Vagina (tissue), 2 donors: ENCODE results near the gene BRSK2. TPM values are rescaled to one million over a fixed set of nuclear protein-coding genes. Genes with fewer than 3 reads are reported as not detected.

ENCODE experiments used
- DNase-seq, 2 donors: peaks; one replicate each; pipeline ENCODE4 v3.0.0-alpha.2; 2017; ENCODE audit errors: extremely low spot score in 2 of 2
- H3K27ac ChIP-seq: fragments of 200-600 bp; sonication (generic); one replicate; pipeline ENCODE4 v1.5.1; 2019
- H3K27me3 ChIP-seq: fragments of 200-600 bp; sonication (generic); one replicate; pipeline ENCODE4 v1.5.1; 2019
- H3K36me3 ChIP-seq, 2 donors: fragments of 200-600 bp; sonication (generic); one replicate each; pipeline ENCODE4 v1.5.1; 2017 to 2019
- H3K4me1 ChIP-seq: fragments of 200-600 bp; sonication (generic); one replicate; pipeline ENCODE4 v1.5.1; 2019
- H3K4me3 ChIP-seq, 2 donors: fragments of 200-600 bp; sonication (generic); 1 replicate in 1 of 2; 2 replicates in 1 of 2; pipeline ENCODE4 v1.5.1; 2016 to 2019
- H3K9me3 ChIP-seq: fragments of 200-600 bp; sonication (generic); one replicate; pipeline ENCODE4 v1.5.1; 2019
- CTCF ChIP-seq, 3 experiments: fragments of 450-650 bp in 2 of 3; fragments of 200-600 bp in 1 of 3; sonication (generic) in 1 of 3; IDR thresholded peaks; one replicate each; pipeline ENCODE4 v1.5.1; 2017 to 2019; ENCODE audit warnings: antibody characterized with exemption in 3 of 3, mild to moderate bottlenecking in 2 of 3, moderate library complexity in 2 of 3
- POLR2A ChIP-seq, 2 donors: fragments of 450-650 bp; IDR thresholded peaks; one replicate each; pipeline ENCODE4 v1.6.1; 2017; ENCODE audit warnings: antibody characterized with exemption in 2 of 2, mild to moderate bottlenecking in 2 of 2, moderate library complexity in 2 of 2
- POLR2AphosphoS5 ChIP-seq, 2 donors: sonication (generic); formaldehyde crosslinking; IDR thresholded peaks; one replicate each; pipeline ENCODE4 v1.9.0; 2017; ENCODE audit warnings: antibody characterized with exemption in 2 of 2, mild to moderate bottlenecking in 2 of 2, low read depth in 1 of 2; ENCODE audit not compliant: insufficient read depth in 1 of 2
- intact Hi-C: fragments of 100-400 bp; cut with DNase I; formaldehyde crosslinking; loops from one replicate; pipeline ENCODE4 v1.15.1; 2023
- total RNA-seq: library from RNA; depleted of rRNA; stranded (reverse); fragments of >200 nt; gene quantifications from one replicate; pipeline ENCODE4 v1.2.3, GENCODE V29; 2016

Gene BRSK2
- total RNA-seq, 1 donor from 2014 or later: 3.9 TPM

DNA sequence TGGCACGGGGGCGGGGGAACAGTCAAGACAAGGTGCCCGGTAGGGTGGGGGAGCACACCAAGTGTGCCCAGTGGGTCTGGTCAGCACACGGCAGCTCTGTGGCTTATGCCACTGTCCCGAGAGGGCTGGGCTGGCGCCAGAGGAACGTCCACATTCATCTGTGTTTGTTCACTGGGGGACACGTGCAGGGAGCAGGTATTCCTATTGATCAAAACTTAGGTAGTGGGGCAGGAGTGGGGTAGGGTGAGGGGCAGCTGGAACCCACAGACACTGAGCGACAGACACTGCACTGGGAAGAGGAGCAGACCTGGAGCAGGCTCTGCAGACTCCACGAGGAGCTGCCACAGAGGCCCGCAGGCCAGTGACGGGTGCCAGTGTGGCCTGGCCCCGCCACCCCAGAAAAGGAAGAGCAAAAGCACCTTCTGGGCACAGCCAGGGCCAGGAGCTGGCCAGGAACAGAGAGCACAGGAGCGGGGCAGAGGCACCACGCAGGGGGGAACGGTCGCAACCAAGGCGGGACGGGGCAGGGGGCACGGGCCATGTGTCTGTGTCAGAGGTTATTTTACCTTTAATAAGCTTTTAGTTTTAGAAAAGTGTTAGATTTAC lies 98.9 kb downstream of the BRSK2 start:
- Histone ChIP-seq H3K27ac (no peak overlapping the region), H3K4me3 (no peak overlapping the region), H3K36me3 (no peaks in the 10 kb centered on the region), H3K9me3 (no peaks in the 10 kb centered on the region), H3K27me3 (no peaks in the 10 kb centered on the region), H3K4me1 (peaks cover 50% of the 10 kb centered on the region)
- no peak for DNase-seq
- TF ChIP-seq POLR2A (IDR thresholded peaks at IDR 0.05) (no peak), CTCF (IDR thresholded peaks at IDR 0.05) (no peak), POLR2AphosphoS5 (IDR thresholded peaks at IDR 0.05; ENCODE audit: insufficient read depth in 1 of 2, low read depth in 1 of 2) (no peak)
- intact Hi-C loops: no loop called here

- no peak for DNase-seq
- no peak for TF ChIP-seq POLR2A (IDR thresholded peaks at IDR 0.05)
- no peak for TF ChIP-seq CTCF (IDR thresholded peaks at IDR 0.05)
- TF ChIP-seq POLR2AphosphoS5 (IDR thresholded peaks at IDR 0.05; ENCODE audit: insufficient read depth in 1 of 2, low read depth in 1 of 2): no peak
- H3K9me3 ChIP-seq: no peaks in the 10 kb centered on the region
- intact Hi-C loops: no loop called here
- H3K4me1 ChIP-seq: peaks cover 33% of the 10 kb centered on the region
- H3K27me3 ChIP-seq: no peaks in the 10 kb centered on the region
- H3K4me3 ChIP-seq: no peak overlapping the region
- no peak overlapping the region for H3K27ac ChIP-seq
- H3K36me3 ChIP-seq: no peaks in the 10 kb centered on the region
Observed at GRCh38 chr11:1490651-1491050, 100.9 kb downstream of the BRSK2 start.

- H3K27me3 ChIP-seq: no peaks in the 10 kb centered on the region
- intact Hi-C loops: no loop called here
- H3K4me3 ChIP-seq: no peak overlapping the region
- no peak overlapping the region for H3K27ac ChIP-seq
- no peak for TF ChIP-seq CTCF (IDR thresholded peaks at IDR 0.05)
- TF ChIP-seq POLR2A (IDR thresholded peaks at IDR 0.05): no peak
- no peak for TF ChIP-seq POLR2AphosphoS5 (IDR thresholded peaks at IDR 0.05; ENCODE audit: insufficient read depth in 1 of 2, low read depth in 1 of 2)
- H3K36me3 ChIP-seq: no peaks in the 10 kb centered on the region
- DNase-seq: no peak
- H3K4me1 ChIP-seq: peaks cover 26% of the 10 kb centered on the region
- no peaks in the 10 kb centered on the region for H3K9me3 ChIP-seq
Observed at GRCh38 chr11:1491379-1491778, 101.6 kb downstream of the BRSK2 start.

DNA sequence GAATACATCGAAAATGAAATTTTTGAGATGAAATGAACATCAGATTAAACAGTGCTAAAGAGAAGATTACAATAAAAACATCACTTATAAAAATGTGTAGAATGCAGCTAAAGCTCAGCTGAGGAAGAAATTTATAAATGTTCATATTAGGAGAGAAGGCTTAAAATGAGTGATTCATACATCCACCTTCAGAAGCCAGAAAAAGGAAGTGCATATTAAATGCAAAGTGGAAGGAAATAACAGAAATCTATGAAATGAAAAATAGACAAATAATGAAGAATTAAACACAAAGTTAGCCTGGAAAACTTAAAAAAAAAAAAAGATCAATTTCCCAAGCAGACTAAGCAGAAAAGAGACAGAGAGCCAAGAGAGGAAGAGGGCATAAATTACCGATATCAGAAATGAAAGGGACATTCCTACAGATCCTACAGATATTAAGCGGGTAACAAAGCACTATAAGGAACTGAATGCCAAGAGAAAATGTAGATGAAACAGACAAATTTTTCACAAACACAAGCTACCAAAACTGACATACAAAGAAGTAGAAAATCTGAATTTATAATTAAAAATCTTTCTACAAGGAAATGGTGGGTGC lies 104.0 kb downstream of the BRSK2 start:
- H3K27ac ChIP-seq: no peak overlapping the region
- intact Hi-C loops: no loop called here
- peaks cover 13% of the 10 kb centered on the region for H3K4me1 ChIP-seq
- H3K27me3 ChIP-seq: no peaks in the 10 kb centered on the region
- TF ChIP-seq POLR2AphosphoS5 (IDR thresholded peaks at IDR 0.05; ENCODE audit: insufficient read depth in 1 of 2, low read depth in 1 of 2) (no peak), CTCF (IDR thresholded peaks at IDR 0.05) (no peak), POLR2A (IDR thresholded peaks at IDR 0.05) (no peak)
- H3K4me3 ChIP-seq: no peak overlapping the region
- no peaks in the 10 kb centered on the region for H3K36me3 ChIP-seq
- H3K9me3 ChIP-seq: no peaks in the 10 kb centered on the region
- no peak for DNase-seq

DNA sequence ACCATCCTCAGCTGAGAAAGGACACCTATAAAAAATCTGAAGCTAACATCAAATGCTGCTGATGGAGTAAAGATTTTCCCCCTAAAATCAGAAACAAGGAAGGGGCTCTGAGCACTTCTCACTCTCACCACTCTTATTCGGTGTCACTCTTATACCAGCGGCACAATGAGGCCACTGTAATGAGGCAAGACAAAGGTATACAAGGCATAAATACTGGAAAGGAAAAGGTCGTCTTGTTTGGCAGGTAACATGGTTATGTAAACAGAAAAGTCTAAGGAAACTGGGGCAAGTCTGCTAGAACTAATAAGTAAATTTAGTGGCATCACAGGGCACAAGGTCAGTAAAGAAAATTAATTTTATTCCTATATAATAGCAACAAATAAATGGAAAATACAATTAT lies 104.9 kb downstream of the BRSK2 start:
- no peak for TF ChIP-seq POLR2AphosphoS5 (IDR thresholded peaks at IDR 0.05; ENCODE audit: insufficient read depth in 1 of 2, low read depth in 1 of 2)
- Histone ChIP-seq H3K9me3 (no peaks in the 10 kb centered on the region), H3K4me1 (peaks cover 11% of the 10 kb centered on the region), H3K27me3 (no peaks in the 10 kb centered on the region), H3K36me3 (no peaks in the 10 kb centered on the region), H3K4me3 (no peak overlapping the region), H3K27ac (no peak overlapping the region)
- intact Hi-C loops: no loop called here
- DNase-seq: no peak
